Activated CD8-positive, alpha-beta memory T cell treated with anti-CD3 and anti-CD28 coated beads, Interleukin-2, amount 50 U/mL, for 24 hours (primary cell): ENCODE results near the gene IL1A.
A peak's percentile ranks its signal among the peaks of the same experiment; 100 is the strongest.

ENCODE experiments used
- DNase-seq: peaks from one replicate; pipeline ENCODE4 v3.0.0-alpha.2; 2020; ENCODE audit errors: extremely low read depth

IL1A gene

DNA sequence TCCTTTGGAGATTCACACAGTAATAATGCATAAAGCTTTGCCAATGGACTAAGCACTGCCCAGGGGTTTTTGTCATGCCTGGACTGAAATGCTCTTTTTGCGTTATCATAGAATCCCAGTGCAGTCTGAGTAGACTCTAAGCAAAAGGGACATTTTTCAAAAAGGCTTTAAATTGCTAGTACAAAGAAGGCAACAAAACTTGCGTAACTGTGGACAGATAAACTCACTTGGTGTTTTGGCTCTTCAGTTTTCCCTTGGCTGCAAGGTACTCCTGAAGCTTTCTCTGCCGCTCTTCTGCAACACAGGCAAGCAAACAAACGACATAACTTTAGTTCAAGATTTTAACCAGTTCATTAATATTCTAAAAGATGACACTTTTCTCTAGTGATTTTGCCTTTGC is 22.0 kb downstream of the IL1A start:
- no peak for DNase-seq

DNA sequence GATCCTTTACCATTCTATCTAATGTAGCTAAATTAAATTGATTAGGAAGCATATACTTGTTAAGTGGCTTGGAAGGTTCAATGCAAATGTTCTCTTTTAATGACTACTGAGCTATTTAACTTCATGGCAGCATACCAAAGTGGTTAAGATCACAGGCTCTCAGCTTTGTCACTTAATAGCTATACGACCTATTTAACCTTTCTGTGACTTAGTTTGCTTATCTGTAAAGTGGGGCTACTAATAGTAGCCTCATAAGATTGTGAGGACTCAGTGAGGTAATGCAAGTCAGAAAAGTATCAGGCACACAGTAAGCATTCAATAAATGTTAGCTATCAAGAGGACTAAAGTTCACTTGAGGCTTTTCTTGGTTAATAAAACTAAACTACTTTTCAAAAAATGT is 24.1 kb downstream of the IL1A start:
- no peak for DNase-seq

DNA sequence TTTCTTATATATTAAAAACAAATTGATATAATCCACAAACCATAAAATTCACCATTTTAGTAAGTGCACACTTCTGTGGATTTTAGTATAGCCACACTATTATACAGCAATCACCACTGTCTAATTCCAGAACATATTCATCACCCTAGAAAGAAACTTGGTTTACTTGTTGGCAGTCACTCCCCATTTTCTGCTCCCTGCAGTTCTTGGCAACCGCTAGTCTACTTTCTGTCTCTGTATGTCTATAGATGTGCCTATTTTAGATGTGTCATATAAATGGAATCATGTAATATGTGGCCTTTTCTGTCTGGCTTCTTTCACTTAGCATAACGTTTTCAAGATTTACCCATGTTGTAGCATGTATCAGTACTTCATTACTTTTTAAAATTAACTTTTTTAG is 25.6 kb downstream of the IL1A start:
- DNase-seq = no peak

DNA sequence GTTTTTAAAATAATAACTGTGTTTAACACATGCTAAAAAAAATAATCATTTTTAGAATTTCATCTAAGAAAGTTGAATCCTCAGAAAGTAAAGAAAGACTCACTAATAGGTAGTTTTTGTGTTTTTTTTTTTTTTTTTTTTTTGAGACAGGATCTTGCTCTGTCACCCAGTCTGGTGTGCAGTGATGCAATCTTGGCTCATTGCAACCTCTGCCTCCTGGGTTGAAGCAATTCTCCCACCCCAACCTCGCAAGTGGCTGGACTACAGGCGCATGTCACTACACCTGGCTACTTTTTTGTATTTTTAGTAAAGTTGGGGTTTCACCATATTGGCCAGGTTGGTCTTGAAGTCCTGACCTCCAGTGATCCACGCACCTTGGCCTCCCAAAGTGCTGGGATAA is 27.0 kb downstream of the IL1A start:
- no peak for DNase-seq

DNA sequence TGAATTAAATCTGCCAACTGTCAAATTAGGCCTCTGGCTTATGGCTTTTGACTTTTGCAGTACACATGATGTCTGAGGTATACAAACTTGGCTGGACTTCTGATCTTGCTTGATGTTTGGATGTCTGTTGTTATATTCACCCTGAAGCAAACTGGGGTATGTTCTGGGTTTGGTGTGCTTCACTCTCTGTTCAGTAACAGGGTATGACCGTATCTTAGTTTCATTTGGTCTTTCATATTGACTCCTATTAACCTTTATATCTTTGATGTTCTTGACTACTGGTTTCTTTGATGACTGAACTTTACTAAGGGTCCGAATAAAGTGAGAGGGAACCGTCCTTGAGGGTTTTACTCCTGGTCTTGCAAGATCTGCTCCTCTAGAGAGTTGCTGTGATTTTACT is 28.1 kb downstream of the IL1A start:
- DNase-seq = no peak

DNA sequence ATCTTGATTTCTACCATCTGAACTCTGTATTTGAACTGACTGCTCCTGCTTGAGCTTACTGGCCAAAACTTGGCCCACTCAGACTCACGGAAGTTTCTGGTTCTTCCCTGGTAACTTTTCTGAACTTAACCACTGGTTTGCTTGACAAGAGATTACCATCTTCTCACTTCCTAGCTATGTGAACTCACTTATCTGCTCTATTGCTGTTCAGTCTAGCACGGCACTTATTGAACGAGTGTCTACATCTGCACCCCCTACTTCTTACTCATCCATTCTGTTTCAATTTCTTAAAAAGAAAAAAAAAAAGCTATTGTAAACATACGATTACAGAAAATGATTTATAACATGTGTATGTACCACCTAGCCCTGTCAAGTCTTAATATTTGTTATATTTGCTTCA is 28.8 kb downstream of the IL1A start:
- DNase-seq = no peak

DNA sequence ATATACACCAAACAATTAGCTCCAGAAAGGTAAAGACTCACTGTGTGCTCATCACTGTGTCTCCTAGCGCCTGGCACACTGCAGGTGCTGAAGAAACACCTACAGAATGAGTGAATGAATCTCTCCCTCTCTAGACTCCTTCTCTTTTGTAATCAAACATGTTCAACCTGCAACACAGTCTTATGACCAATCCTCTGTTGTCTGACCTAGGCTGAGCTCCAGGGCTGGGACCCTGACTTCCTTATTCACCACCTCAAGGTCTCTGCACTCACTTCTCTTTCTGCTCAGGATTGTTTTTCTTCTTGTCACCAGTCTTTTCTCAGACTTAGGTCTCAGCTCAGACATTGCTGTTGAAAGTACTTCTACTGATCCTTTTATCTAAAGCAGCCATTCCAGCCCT is 29.7 kb downstream of the IL1A start:
- DNase-seq = no peak

DNA sequence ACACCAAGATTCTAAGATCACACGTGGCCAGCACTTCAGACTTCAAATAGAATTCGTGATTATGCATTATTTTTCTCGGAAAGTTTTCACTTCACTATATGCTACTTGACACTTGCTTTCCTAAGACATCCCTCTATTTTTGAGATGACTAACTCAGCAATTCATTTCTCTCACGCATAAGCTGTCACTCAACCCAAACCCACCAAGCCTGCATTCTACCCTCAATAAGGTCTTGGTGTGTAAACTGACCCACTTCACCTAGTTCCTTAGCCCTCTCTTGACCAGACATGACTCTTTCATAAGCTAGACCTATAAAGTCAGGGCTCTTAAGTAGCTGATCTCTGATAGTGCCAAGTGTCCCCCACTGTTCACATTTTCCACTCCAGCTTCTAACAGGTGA is 31.6 kb downstream of the IL1A start:
- DNase-seq = no peak

DNA sequence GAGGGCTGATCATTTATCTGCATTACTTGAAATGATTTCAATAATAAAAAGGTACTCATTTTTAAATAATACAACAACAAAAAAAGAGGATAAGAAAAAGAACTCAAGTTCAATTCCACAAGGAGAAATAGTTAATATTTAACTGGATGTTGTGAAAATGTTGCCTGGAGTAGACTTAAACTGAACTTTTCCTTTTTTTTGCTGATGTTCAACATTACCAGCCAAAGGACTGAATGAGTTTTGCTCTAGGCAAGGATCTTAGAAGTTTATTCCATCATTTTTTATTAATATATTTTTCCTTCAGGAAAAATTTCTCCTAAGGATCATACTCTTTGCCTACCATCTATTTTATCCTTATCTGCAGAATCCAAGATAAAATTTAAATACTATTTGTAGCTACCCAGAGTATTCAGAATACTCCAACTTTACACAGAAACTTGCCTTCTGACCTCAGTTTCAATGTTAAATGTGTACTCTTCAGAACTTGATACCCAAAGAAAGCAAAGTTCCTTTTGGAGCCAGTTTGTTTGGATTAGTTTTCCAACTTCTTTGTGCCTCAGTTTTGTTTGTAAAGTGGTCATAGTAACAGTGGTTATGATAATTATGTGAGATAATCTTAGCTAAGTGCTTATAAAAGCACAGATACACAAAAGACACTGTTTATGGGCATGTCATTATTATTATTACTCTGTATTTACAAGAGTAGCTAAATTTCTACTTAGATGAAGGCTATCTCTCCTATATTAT is 32.7 kb downstream of the IL1A start:
- no peak for DNase-seq

DNA sequence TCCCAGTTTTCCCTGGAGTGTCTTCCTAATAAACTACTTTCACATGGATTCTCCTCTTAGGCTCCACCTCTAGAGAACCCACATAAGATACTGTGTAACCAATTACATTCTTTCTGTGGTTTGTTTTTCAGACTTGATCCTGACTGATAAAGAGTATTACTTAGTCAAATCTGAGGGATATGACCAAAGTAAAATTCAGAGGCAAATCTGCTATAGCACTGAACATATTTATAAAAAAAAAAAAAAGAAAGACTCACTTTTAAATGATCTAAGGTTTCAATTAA is 33.8 kb downstream of the IL1A start:
- DNase-seq = no peak

DNA sequence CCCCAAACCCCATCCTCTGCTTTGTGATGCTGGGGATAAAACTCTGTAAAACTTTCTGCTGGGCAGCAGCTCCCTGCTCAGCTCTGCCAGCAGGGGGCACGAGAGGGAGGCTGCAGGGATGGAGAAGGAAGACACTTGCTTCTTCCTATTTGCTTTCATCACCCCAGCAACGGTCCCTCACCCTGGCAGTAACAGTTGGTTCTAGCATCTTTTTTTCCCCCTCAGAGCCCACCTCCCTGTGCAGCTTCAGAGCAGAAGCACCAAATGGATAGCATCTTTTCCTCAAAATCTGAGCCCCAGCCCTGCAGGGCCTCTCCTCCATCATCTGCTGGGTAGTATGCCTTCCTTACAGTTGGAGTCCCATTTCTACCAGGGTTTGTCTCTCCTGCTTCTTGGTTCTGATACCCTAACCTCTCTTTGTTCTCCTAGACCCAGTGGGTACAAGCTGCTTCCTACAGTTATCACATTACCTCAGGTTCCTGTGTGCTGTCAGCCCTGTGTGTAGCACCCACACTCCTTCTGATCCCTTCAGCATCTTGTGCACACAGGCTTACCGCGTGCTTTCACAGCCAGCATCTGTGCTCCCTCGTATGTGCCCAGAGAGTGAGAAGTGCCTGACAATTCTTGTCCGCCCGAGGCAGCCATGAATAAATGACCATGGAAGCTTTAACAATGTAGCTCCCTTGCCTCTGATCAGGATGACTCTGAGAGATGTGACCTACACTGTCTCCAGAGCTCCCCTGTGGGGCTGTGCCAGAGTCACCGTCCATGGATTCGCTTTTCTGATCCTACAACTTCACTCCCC is 34.3 kb downstream of the IL1A start:
- DNase-seq = peak; percentile 57

DNA sequence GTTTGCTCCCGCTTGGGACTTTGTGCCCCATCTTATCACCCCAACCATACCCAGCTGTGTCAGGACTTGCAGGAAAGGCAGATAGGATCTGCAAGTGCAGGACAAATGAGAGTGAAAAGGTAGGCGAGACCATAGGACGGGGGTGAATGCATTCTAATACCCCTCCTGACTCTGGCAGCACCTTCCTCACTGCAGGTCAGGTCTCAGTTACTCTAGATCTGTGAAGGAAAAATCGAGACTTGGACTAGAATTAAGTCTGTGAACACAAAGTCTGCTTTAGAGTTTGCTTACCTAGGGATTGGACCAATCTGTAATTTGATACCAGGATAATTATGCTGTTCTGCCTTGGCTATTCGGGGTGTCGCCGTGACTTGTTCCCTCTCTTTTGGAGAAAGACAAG is 43.8 kb downstream of the IL1A start:
- no peak for DNase-seq

DNA sequence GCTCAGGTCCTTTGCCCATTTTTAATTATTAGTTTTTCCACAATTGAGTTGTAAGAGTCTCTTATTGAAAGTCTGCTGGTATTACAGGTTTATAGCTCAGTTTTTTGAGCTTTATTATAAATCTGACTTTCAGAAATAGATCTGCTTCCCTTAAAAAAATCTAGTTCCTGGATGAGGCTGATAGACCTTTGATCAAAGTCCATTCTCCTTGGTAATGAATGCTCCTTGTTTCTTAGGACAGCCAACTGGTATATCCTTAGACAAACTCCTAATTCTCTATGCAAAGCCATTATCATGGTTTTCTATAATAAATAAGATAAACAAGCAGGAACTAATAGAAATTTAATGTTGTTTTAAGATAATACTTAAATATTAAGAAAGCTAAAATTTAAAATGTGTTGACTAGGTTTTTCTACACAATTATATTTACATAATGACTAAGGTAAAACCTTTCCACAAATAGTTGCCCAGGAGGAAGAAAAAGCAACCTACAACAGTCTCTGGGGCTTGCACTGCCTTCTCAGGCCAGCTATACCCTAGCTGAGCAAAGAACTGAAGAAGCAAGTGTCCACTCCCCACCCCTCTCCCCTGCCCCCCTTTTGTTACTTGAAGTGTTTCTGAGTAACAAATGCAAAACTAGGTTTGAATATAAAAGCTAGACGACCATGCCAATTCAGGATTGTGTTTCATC is 46.6 kb downstream of the IL1A start:
- DNase-seq = no peak

DNA sequence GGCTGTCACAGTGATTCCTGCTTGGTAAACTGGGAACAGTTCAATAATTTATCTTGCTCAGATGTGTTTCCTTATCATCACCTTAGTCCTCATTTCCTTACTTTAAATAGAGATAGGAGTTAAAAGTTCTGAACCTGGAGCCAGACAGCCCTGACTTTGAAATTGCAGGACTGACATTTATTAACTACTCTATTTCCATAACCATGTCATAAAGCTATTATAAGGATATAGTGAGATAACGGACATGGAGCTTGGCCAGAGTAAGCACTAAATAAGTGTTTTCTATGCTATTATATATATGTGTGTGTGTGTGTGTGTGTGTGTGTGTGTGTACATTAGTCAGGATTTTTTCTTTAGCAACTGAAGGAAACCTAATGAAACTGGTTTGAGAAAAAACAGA is 50.4 kb downstream of the IL1A start:
- no peak for DNase-seq

DNA sequence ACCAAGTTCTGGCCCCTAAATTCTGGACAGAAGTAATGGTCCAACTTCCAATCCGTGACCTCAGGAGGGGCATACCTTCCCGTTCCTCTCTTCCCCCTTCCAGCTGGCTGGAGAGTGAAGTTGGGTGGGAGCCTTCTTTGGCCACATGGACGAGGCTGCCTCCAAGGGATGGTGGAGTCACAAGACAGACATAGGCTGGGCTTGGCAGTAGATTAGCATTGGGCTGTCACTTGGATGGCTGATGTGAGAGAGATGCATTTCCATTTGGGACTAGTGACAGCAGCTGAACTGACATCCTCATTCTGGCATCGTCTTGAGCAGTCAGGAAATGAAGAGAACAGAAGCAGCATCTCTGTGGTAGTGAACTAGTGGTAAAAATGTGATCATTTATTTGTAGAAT is 50.8 kb downstream of the IL1A start:
- no peak for DNase-seq

DNA sequence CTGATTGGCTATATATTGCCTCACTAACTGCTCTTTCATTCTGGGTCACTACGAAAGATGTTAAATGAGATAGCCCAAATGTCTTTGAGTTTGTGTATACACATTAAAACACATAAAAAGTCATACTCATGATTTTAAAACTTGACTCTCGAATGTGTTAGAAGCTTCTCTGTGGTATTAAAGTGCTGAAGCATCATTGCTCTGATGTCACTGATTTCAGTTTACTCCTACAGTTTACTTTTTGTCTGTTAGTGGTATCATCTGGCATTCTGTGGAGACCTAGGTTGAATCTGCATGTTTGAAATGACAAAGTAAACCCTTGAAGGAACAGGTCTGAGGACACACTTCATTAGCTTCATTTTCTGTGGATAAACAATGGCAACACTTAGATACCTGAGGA is 52.8 kb downstream of the IL1A start:
- DNase-seq = no peak

DNA sequence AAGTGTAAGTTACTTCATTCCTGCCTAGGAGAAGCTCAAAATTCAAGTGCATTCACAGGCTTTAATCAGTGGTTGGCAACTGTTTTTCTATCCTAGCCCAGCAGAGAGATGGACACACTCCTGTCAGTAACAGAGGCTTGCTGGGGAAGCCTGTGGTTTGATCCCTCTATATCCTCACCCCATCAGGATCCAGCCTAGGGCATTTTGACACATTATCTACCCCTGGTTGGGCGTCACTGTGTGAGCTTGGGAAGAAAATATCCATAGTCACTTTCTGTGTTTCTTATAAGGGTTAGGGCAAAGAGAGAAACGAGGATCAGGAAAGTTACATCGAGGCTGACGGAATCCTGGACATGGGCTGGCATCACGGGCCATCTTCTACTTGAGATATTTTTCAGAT is 53.5 kb downstream of the IL1A start:
- no peak for DNase-seq

DNA sequence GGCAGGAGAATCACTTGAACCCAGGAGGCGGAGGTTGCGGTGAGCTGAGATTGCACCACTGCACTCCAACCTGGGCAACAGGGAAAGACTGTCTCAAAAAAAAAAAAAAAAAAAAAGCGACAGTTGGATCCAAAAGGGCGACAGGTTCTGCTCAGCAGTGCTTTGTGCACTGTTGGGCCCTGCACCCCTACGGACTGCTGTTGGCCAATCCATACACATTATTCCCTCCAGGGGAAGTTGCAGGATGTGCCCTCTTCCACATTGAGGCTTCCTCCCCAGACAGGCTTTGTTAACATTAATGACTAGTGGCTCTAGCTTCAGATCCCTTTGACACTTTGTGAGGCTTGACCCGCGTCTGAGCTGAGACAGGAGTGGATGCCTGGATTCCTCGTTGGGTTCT is 54.1 kb downstream of the IL1A start:
- no peak for DNase-seq

DNA sequence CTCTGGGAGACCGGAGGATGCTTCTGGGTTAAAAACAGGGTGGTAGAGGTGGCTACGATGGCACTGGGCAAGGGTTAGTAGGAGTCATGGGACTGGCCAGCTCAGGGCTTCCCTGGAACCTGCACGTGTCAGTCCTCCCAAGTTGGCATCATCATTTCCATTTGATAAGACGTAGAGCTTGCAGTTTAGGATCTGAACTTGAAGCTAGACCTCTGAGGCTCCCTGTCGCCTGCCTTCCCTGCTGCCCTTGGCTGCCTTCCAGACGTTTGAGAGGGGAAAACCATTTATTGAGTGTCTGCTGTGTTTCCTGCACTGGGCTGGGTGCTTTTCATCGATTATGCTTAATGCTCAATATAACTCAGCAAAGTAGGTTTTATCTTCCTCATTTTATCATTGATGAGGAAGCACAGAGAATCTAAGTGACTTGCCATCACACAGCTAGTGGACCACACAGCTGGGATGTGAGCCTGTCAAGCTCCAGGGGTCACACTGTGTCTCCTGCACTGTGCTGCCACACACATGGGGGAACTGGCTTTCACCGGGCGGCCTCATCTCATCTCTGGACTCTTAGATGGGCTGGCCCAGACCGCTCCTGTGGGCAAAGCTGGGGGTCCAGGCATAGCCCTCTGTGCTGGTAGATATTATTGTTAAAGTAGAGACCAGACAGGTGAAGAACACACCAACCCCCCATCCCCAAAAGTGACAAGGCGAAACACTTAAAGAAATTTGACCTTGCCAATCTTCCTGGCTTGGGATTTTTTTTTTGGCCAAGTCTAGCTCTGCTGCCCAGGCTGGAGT is 55.7 kb downstream of the IL1A start:
- no peak for DNase-seq

DNA sequence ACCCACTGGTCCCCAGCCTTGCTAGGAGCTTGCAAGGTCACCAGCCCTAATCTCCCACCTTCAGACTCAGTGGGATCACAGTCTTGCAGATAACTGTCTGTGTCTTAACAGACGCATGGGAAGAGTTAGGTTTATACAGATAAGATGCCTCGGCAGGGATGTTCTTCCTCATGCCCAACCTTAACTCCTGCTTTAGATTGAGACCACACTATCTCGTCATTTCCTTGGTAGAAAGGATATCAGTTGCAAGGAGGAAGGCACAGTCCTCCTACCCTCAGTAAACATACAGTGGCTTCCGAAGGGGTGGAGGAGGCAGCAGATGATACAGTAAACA is 56.3 kb downstream of the IL1A start:
- DNase-seq = no peak

DNA sequence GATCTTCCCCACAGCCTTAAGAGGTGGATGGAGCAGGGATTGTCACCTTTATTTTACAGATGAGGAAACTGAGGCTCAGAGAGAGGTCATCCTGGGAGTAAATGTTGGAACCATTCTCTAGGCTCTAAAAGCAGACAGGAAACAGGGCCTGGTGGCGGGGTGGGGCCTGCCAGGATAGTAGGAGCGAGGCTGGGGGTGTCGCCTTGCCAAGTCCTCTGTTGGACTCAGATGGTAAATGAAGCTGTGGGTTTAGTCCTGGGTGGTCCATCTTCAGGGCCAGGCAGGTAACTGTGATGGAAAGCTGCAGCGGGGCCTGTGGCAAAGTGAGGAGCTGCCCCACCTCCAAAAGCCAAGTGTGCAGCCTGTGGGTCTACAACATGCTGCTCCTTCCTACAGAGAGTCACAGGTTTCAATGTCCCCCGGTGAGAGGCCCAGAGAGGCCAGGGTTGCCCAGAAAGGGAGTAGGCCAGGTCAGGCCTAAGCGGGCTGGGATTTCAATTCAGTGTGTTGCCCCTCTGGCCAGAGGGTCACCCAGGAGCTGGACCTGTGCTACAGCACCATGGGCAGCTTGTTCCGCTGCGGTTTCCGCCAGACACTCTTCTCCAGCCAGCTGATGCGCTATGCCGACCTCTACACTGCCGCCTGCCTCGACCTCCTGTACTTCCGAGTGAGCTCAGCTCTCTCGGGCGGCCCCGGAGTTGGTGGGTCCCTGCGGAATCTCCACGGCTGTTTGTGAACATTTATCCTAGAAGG is 56.8 kb downstream of the IL1A start:
- DNase-seq = no peak
